Ishikawa (cell line): ENCODE results near the gene LRGUK.

Experiments
- CEBPB ChIP-seq: IDR thresholded peaks from 2 replicates; pipeline ENCODE4 v1.6.1; 2012
- CREB1 ChIP-seq: IDR thresholded peaks from 2 replicates; pipeline ENCODE4 v1.6.1; 2012; ENCODE audit warnings: low read depth
- EGR1 ChIP-seq: IDR thresholded peaks from 2 replicates; pipeline ENCODE4 v1.6.1; 2012
- EP300 ChIP-seq: IDR thresholded peaks from 2 replicates; pipeline ENCODE4 v1.6.1; 2012; ENCODE audit warnings: borderline replicate concordance
- FOXM1 ChIP-seq: IDR thresholded peaks from 2 replicates; pipeline ENCODE4 v1.6.1; 2012; ENCODE audit warnings: low read depth, borderline replicate concordance
- MAX ChIP-seq: IDR thresholded peaks from 2 replicates; pipeline ENCODE4 v1.6.1; 2012
- NFIC ChIP-seq: IDR thresholded peaks from 2 replicates; pipeline ENCODE4 v1.6.1; 2012
- RAD21 ChIP-seq: IDR thresholded peaks from 2 replicates; pipeline ENCODE4 v1.6.1; 2012; ENCODE audit warnings: low read depth
- REST ChIP-seq: IDR thresholded peaks from 2 replicates; pipeline ENCODE4 v1.6.1; 2012; ENCODE audit warnings: low read depth, mild to moderate bottlenecking
- TAF1 ChIP-seq: IDR thresholded peaks from 2 replicates; pipeline ENCODE4 v1.6.1; 2012; ENCODE audit warnings: low read depth, mild to moderate bottlenecking
- TCF12 ChIP-seq: IDR thresholded peaks from 2 replicates; pipeline ENCODE4 v1.6.1; 2012; ENCODE audit warnings: low read depth
- TEAD4 ChIP-seq: IDR thresholded peaks from 2 replicates; pipeline ENCODE4 v1.6.1; 2012
- USF1 ChIP-seq: IDR thresholded peaks from 2 replicates; pipeline ENCODE4 v1.6.1; 2012
- YY1 ChIP-seq: IDR thresholded peaks from 2 replicates; pipeline ENCODE4 v1.6.1; 2012; ENCODE audit warnings: low read depth
- ZBTB7A ChIP-seq: IDR thresholded peaks from 2 replicates; pipeline ENCODE4 v1.6.1; 2012; ENCODE audit warnings: low read depth

Gene LRGUK

GRCh38 chr7:134084488-134085144 is 42.5 kb upstream of the LRGUK start:
- no peak for TF ChIP-seq FOXM1
- TF ChIP-seq USF1: no peak
- TF ChIP-seq EP300: no peak
- no peak for TF ChIP-seq CEBPB
- no peak for TF ChIP-seq TAF1
- TF ChIP-seq RAD21: no peak
- TF ChIP-seq TEAD4: no peak
- no peak for TF ChIP-seq NFIC
- TF ChIP-seq ZBTB7A: no peak
- TF ChIP-seq YY1: no peak
- no peak for TF ChIP-seq MAX
- no peak for TF ChIP-seq CREB1
- no peak for TF ChIP-seq EGR1
- no peak for TF ChIP-seq REST
- TF ChIP-seq TCF12: no peak

- no peak for TF ChIP-seq TEAD4
- TF ChIP-seq ZBTB7A: no peak
- no peak for TF ChIP-seq YY1
- TF ChIP-seq EP300: no peak
- no peak for TF ChIP-seq TAF1
Observed at GRCh38 chr7:134085311-134085710, 41.8 kb upstream of the LRGUK start.

- TF ChIP-seq TCF12: no peak
- no peak for TF ChIP-seq YY1
- TF ChIP-seq ZBTB7A: no peak
- no peak for TF ChIP-seq CEBPB
- no peak for TF ChIP-seq USF1
- TF ChIP-seq EP300: no peak
- no peak for TF ChIP-seq EGR1
- TF ChIP-seq RAD21: no peak
- no peak for TF ChIP-seq FOXM1
- TF ChIP-seq TEAD4: no peak
- TF ChIP-seq NFIC: no peak
- no peak for TF ChIP-seq TAF1
- no peak for TF ChIP-seq MAX
- TF ChIP-seq CREB1: no peak
- TF ChIP-seq REST: no peak
Observed at GRCh38 chr7:134086998-134087735, 40.0 kb upstream of the LRGUK start.

- no peak for TF ChIP-seq MAX
- TF ChIP-seq TCF12: no peak
- TF ChIP-seq FOXM1: no peak
- no peak for TF ChIP-seq TEAD4
- no peak for TF ChIP-seq USF1
- TF ChIP-seq NFIC: no peak
- TF ChIP-seq TAF1: no peak
- no peak for TF ChIP-seq RAD21
- TF ChIP-seq ZBTB7A: no peak
- no peak for TF ChIP-seq REST
- no peak for TF ChIP-seq YY1
- TF ChIP-seq CREB1: no peak
- no peak for TF ChIP-seq EGR1
- no peak for TF ChIP-seq CEBPB
- no peak for TF ChIP-seq EP300
Observed at GRCh38 chr7:134088199-134088598, 38.9 kb upstream of the LRGUK start.
